ENCODE measurements around the gene CBX6.

The CBX6 gene

GRCh38 chr22:38879108-38879729, 7.2 kb upstream of the CBX6 start:
- Histone ChIP-seq H3K4me3 (no peak overlapping the region), H3K36me3 (no peaks in the 10 kb centered on the region), H4K20me1 (no peaks in the 10 kb centered on the region), H3K4me2 (peak overlapping the region in 10 of 11 experiments; percentile 19 to 68 (median 56); a peak in 20 of 22 replicates), H3K9me3 (replicated peaks in 1 of 11) (peaks cover 0 to 7% (median 0%) of the 10 kb centered on the region in 11 experiments; a peak in 1 of 22 replicates), H3K27ac (no peak overlapping the region), H3K4me1 (peaks cover 25 to 38% (median 31%) of the 10 kb centered on the region in 10 experiments), H3K9ac (no peak overlapping the region), H3K27me3 (no peaks in the 10 kb centered on the region)
- no peak for TF ChIP-seq Cebpa-rat (IDR thresholded peaks at IDR 0.05)

- H3K9me3 ChIP-seq (replicated peaks in 1 of 11): peaks cover 0 to 7% (median 0%) of the 10 kb centered on the region in 11 experiments; a peak in 1 of 22 replicates
- H3K27ac ChIP-seq: no peak overlapping the region
- H3K4me1 ChIP-seq: peaks cover 27 to 45% (median 37%) of the 10 kb centered on the region in 10 experiments
- H3K9ac ChIP-seq: no peak overlapping the region
- H3K4me2 ChIP-seq: no peak overlapping the region
- peaks cover 0 to 8% (median 0%) of the 10 kb centered on the region in 11 experiments; a peak in 6 of 22 replicates for H3K27me3 ChIP-seq
- no peak overlapping the region for H3K4me3 ChIP-seq
- TF ChIP-seq Cebpa-rat (IDR thresholded peaks at IDR 0.05): no peak
- no peaks in the 10 kb centered on the region for H3K36me3 ChIP-seq
- no peaks in the 10 kb centered on the region for H4K20me1 ChIP-seq
Observed at GRCh38 chr22:38878001-38878400, 6.0 kb upstream of the CBX6 start.

GRCh38 chr22:38874529-38875222, 2.7 kb upstream of the CBX6 start:
- 0 out of 22 replicates have a peak overlapping the region, but pooled peaks of 1 of the 11 experiments have one; percentile 99 for H3K4me2 ChIP-seq

GRCh38 chr22:38873469-38874411, 1.7 kb upstream of the CBX6 start:
- Histone ChIP-seq H3K27me3 (peaks cover 0 to 12% (median 4%) of the 10 kb centered on the region in 11 experiments; a peak in 7 of 22 replicates), H3K27ac (no peak overlapping the region; a peak in 1 of 22 replicates), H3K9me3 (replicated peaks in 1 of 11) (peaks cover 0 to 7% (median 0%) of the 10 kb centered on the region in 11 experiments; a peak in 1 of 22 replicates), H3K9ac (no peak overlapping the region; a peak in 2 of 22 replicates), H3K36me3 (peaks cover 10 to 12% (median 11%) of the 10 kb centered on the region in 11 experiments; a peak in 18 of 22 replicates), H4K20me1 (peaks cover 14 to 26% (median 21%) of the 10 kb centered on the region in 11 experiments), H3K4me3 (peak overlapping the region in 4 of 10 experiments; percentile 81 to 88 (median 82); a peak in 7 of 20 replicates), H3K4me2 (peak overlapping the region; percentile 81 to 99 (median 98); a peak in 21 of 22 replicates), H3K4me1 (peaks cover 26 to 44% (median 37%) of the 10 kb centered on the region in 10 experiments)
- TF ChIP-seq Cebpa-rat (IDR thresholded peaks at IDR 0.05): no peak

More at GRCh38 chr22:38874529-38875222, 2.7 kb upstream of the CBX6 start:
- H4K20me1 ChIP-seq: peaks cover 5 to 17% (median 12%) of the 10 kb centered on the region in 11 experiments; a peak in 21 of 22 replicates
- no peak overlapping the region for H3K27ac ChIP-seq
- no peak for TF ChIP-seq Cebpa-rat (IDR thresholded peaks at IDR 0.05)
- no peak overlapping the region for H3K4me3 ChIP-seq
- H3K27me3 ChIP-seq: peaks cover 0 to 12% (median 4%) of the 10 kb centered on the region in 11 experiments; a peak in 7 of 22 replicates
- H3K4me1 ChIP-seq: peaks cover 26 to 44% (median 37%) of the 10 kb centered on the region in 10 experiments
- H3K9ac ChIP-seq: no peak overlapping the region
- H3K36me3 ChIP-seq: peaks cover 3 to 4% (median 4%) of the 10 kb centered on the region in 11 experiments; a peak in 17 of 22 replicates
- H3K9me3 ChIP-seq (replicated peaks in 1 of 11): peaks cover 0 to 7% (median 0%) of the 10 kb centered on the region in 11 experiments; a peak in 1 of 22 replicates

- Histone ChIP-seq H3K9ac (peak overlapping the region; percentile 80 to 94 (median 89)), H4K20me1 (peaks cover 23 to 35% (median 30%) of the 10 kb centered on the region in 11 experiments), H3K4me3 (peak overlapping the region; percentile 76 to 88 (median 82)), H3K27ac (peak overlapping the region; percentile 75 to 93 (median 84)), H3K9me3 (replicated peaks in 1 of 11) (peaks cover 0 to 2% (median 0%) of the 10 kb centered on the region in 11 experiments; a peak in 1 of 22 replicates), H3K4me2 (peak overlapping the region; percentile 81 to 99 (median 98)), H3K36me3 (peaks cover 13 to 21% (median 19%) of the 10 kb centered on the region in 11 experiments; a peak in 20 of 22 replicates), H3K4me1 (peaks cover 32 to 50% (median 45%) of the 10 kb centered on the region in 10 experiments), H3K27me3 (peaks cover 0 to 12% (median 4%) of the 10 kb centered on the region in 11 experiments; a peak in 7 of 22 replicates)
- no peak for TF ChIP-seq Cebpa-rat (IDR thresholded peaks at IDR 0.05)
Observed at GRCh38 chr22:38872831-38873248, 824 bp upstream of the CBX6 start.

- H3K36me3 ChIP-seq: peaks cover 26 to 33% (median 31%) of the 10 kb centered on the region in 11 experiments
- H3K27ac ChIP-seq: peak overlapping the region; percentile 76 to 91 (median 83)
- H3K4me3 ChIP-seq: peak overlapping the region; percentile 76 to 88 (median 82)
- peak overlapping the region; percentile 80 to 94 (median 89) for H3K9ac ChIP-seq
- peaks cover 0 to 12% (median 4%) of the 10 kb centered on the region in 11 experiments; a peak in 7 of 22 replicates for H3K27me3 ChIP-seq
- H3K4me1 ChIP-seq: peaks cover 39 to 56% (median 49%) of the 10 kb centered on the region in 10 experiments
- H3K4me2 ChIP-seq: peak overlapping the region; percentile 91 to 99 (median 97)
- no peak for TF ChIP-seq Cebpa-rat (IDR thresholded peaks at IDR 0.05)
- H3K9me3 ChIP-seq (replicated peaks in 1 of 11): no peaks in the 10 kb centered on the region
- H4K20me1 ChIP-seq: peaks cover 29 to 46% (median 38%) of the 10 kb centered on the region in 11 experiments
Observed at GRCh38 chr22:38871360-38872171, 450 bp downstream of the CBX6 start.

GRCh38 chr22:38870791-38871359, 1.1 kb downstream of the CBX6 start:
- H3K9ac ChIP-seq: peak overlapping the region; percentile 80 to 94 (median 89)
- H3K9me3 ChIP-seq (replicated peaks in 1 of 11): no peaks in the 10 kb centered on the region
- H3K4me2 ChIP-seq: peak overlapping the region; percentile 91 to 99 (median 97)
- peaks cover 35 to 53% (median 44%) of the 10 kb centered on the region in 11 experiments for H4K20me1 ChIP-seq
- H3K4me3 ChIP-seq: peak overlapping the region; percentile 76 to 88 (median 82)
- H3K27ac ChIP-seq: peak overlapping the region; percentile 76 to 91 (median 83)
- H3K4me1 ChIP-seq: peaks cover 44 to 59% (median 51%) of the 10 kb centered on the region in 10 experiments
- H3K36me3 ChIP-seq: peaks cover 31 to 40% (median 38%) of the 10 kb centered on the region in 11 experiments
- H3K27me3 ChIP-seq: peaks cover 0 to 12% (median 4%) of the 10 kb centered on the region in 11 experiments; a peak in 7 of 22 replicates
- TF ChIP-seq Cebpa-rat (IDR thresholded peaks at IDR 0.05): no peak

Data from BLaER1 treated with 17β-estradiol and CSF1 and Interleukin-3, amounts not matched to agents 10 nM and 100 nM (cell line).